ENCODE data around the gene ZCWPW2.

Gene ZCWPW2

GRCh38 chr3:28575100-28575745 lies 226.7 kb downstream of the ZCWPW2 start:
- in situ Hi-C loops (cut with HindIII; ENCODE audit: low sequenced_read_pairs) = no loop called here
